Caco-2 (cell line): ENCODE data around the gene FOXC1. TPM values are rescaled to one million over a fixed set of nuclear protein-coding genes. Genes with fewer than 3 reads are reported as not detected.

Experiments
- BruUV-seq: library from RNA; stranded (reverse); fragments of 400-500 nt; replicated peaks from 2 replicates; lab custom pipeline; 2021; lab: Mats Ljungman, UMichigan
- CTCF ChIA-PET: fragments of 300-600 bp; sonication (Branson Sonifier 250); formaldehyde crosslinking; loops from one replicate; lab custom pipeline; 2022; ENCODE audit warnings: antibody characterized with exemption; lab: Charles Lee
- POLR2A ChIA-PET: fragments of 300-600 bp; sonication (Branson Sonifier 250); formaldehyde crosslinking; loops from one replicate; lab custom pipeline; 2022; ENCODE audit warnings: antibody characterized with exemption; lab: Charles Lee
- DNase-seq, 2 experiments: peaks; one replicate each; pipeline versions ENCODE4 v3.0.0 to v3.0.0-alpha.2; 2020 to 2022
- H3K27me3 ChIP-seq: replicated peaks from 2 replicates; pipeline ENCODE4 v1.6.0; 2011; ENCODE audit warnings: low read length; ENCODE audit not compliant: control insufficient read depth, insufficient read depth
- H3K36me3 ChIP-seq: 2 replicates; pipeline ENCODE4 v1.5.1; 2011; ENCODE audit warnings: low read length; ENCODE audit not compliant: control insufficient read depth, insufficient read depth
- H3K4me1 ChIP-seq: fragments of 250-450 bp; sonication (Bioruptor Pico); 2 replicates; pipeline ENCODE4 v1.5.1; 2020; ENCODE audit warnings: mild to moderate bottlenecking
- H3K4me3 ChIP-seq: 2 replicates; pipeline ENCODE4 v1.5.1; 2011; ENCODE audit warnings: low read depth, mild to moderate bottlenecking, control low read depth, low read length
- H3K9me3 ChIP-seq: fragments of 250-450 bp; sonication (Bioruptor Pico); 2 replicates; pipeline ENCODE4 v1.5.1; 2020; ENCODE audit warnings: mild to moderate bottlenecking, moderate library complexity
- H3K27ac Mint-ChIP-seq: one replicate; pipeline ENCODE4 v1.8.0; 2022; ENCODE audit warnings: mixed read lengths; ENCODE audit not compliant: unreplicated experiment
- H3K27me3 Mint-ChIP-seq: one replicate; pipeline ENCODE4 v1.8.0; 2022; ENCODE audit warnings: mixed read lengths; ENCODE audit not compliant: insufficient read depth, unreplicated experiment
- H3K36me3 Mint-ChIP-seq: one replicate; pipeline ENCODE4 v1.8.0; 2022; ENCODE audit warnings: mild to moderate bottlenecking, mixed read lengths; ENCODE audit not compliant: insufficient read depth, unreplicated experiment
- H3K4me1 Mint-ChIP-seq: one replicate; pipeline ENCODE4 v1.8.0; 2022; ENCODE audit warnings: low read depth, mixed read lengths; ENCODE audit not compliant: unreplicated experiment
- H3K4me3 Mint-ChIP-seq: one replicate; pipeline ENCODE4 v1.8.0; 2022; ENCODE audit warnings: mild to moderate bottlenecking, moderate library complexity, mixed read lengths; ENCODE audit not compliant: unreplicated experiment
- H3K9me3 Mint-ChIP-seq: one replicate; pipeline ENCODE4 v1.8.0; 2022; ENCODE audit warnings: mixed read lengths; ENCODE audit not compliant: unreplicated experiment
- intact Hi-C: fragments of 100-400 bp; cut with micrococcal nuclease; formaldehyde crosslinking; loops from one replicate; pipeline ENCODE4 v1.10.0; 2022; ENCODE audit not compliant: unreplicated experiment
- total RNA-seq: library from RNA; stranded (reverse); gene quantifications from 2 replicates; pipeline ENCODE4 v1.2.3, GENCODE V29; 2022
- TF ChIP-seq, protein P1 (sequence below), 2 experiments: fragments of 200-600 bp in 1 of 2; IDR thresholded peaks; 1 replicate in 1 of 2; 2 replicates in 1 of 2; pipeline versions ENCODE4 v1.5.1 to v1.8.0; 2011 to 2022; ENCODE audit warnings: antibody characterized with exemption in 1 of 2, control low read depth in 1 of 2, inconsistent platforms in 1 of 2, low read depth in 1 of 2, low read length in 1 of 2, mild to moderate bottlenecking in 1 of 2, moderate library complexity in 1 of 2; ENCODE audit not compliant: insufficient read depth in 1 of 2, severe bottlenecking in 1 of 2, unreplicated experiment in 1 of 2

FOXC1 gene
- total RNA-seq, 1 experiment from 2014 or later: 6.8 TPM

DNA sequence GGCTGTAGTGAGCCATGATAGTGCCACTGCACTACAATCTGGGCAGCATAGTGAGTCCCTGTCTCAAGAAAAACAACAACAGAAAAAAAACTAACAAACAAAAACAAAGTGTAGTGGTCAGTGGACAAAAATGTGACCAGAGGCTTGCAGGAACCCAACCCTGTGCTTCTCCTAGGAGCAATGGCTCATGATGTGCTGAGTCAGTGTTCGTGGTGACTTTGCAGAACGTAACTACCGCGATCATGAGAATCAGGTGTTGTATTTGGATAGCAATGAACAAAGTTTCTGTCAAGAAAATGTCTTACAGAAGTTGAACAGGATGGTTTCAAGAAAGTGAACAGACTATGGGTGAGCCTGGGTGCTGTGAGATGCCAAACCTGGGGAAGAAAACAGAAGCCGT is 18.5 kb upstream of the FOXC1 start:
- no TSS peak for BruUV-seq
- Histone ChIP-seq H3K4me1 (peaks cover 12% of the 10 kb centered on the region), H3K4me3 (no peak overlapping the region), H3K27me3 (no peaks in the 10 kb centered on the region), H3K9me3 (no peaks in the 10 kb centered on the region), H3K36me3 (no peaks in the 10 kb centered on the region)
- TF ChIP-seq, protein P1, sequence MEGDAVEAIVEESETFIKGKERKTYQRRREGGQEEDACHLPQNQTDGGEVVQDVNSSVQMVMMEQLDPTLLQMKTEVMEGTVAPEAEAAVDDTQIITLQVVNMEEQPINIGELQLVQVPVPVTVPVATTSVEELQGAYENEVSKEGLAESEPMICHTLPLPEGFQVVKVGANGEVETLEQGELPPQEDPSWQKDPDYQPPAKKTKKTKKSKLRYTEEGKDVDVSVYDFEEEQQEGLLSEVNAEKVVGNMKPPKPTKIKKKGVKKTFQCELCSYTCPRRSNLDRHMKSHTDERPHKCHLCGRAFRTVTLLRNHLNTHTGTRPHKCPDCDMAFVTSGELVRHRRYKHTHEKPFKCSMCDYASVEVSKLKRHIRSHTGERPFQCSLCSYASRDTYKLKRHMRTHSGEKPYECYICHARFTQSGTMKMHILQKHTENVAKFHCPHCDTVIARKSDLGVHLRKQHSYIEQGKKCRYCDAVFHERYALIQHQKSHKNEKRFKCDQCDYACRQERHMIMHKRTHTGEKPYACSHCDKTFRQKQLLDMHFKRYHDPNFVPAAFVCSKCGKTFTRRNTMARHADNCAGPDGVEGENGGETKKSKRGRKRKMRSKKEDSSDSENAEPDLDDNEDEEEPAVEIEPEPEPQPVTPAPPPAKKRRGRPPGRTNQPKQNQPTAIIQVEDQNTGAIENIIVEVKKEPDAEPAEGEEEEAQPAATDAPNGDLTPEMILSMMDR (IDR thresholded peaks at IDR 0.05; ENCODE audit: insufficient read depth in 1 of 2, low read depth in 1 of 2, low read length in 1 of 2, severe bottlenecking in 1 of 2, unreplicated experiment in 1 of 2): no peak
- Mint-ChIP-seq H3K9me3 (peaks cover 9% of the 10 kb centered on the region), H3K4me3 (no peak overlapping the region), H3K27me3 (peaks cover 5% of the 10 kb centered on the region), H3K27ac (no peak overlapping the region), H3K36me3 (no peaks in the 10 kb centered on the region), H3K4me1 (peaks cover 13% of the 10 kb centered on the region)
- intact Hi-C loops: no loop called here
- ChIA-PET CTCF (no interaction called here), POLR2A (no interaction called here)
- DNase-seq: no peak

DNA sequence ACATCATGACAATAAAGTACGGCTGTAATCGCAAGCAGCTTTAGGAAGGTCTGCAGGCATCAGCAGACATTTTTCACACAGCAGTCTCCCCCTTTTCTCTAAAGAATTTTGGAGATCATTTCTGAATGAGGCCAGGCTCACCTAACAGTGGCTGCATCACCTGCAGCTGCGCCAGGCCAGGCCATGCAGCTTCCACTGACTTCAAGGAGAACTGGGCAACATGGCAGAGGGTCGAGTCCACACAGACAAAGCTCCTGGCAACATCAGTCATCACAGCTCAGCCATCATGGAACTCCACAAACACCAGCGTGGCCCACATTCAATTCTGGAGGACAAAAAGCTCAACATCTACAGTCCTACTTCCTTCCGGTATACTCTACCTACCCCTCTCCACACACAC is 17.8 kb upstream of the FOXC1 start:
- no peak for DNase-seq
- Histone ChIP-seq H3K27me3 (no peaks in the 10 kb centered on the region), H3K4me1 (peaks cover 19% of the 10 kb centered on the region), H3K9me3 (no peaks in the 10 kb centered on the region), H3K36me3 (no peaks in the 10 kb centered on the region), H3K4me3 (no peak overlapping the region)
- BruUV-seq: no TSS peak
- Mint-ChIP-seq H3K27ac (no peak overlapping the region), H3K4me1 (peaks cover 16% of the 10 kb centered on the region), H3K9me3 (peaks cover 9% of the 10 kb centered on the region), H3K36me3 (no peaks in the 10 kb centered on the region), H3K27me3 (peaks cover 5% of the 10 kb centered on the region), H3K4me3 (no peak overlapping the region)
- POLR2A ChIA-PET: no interaction called here
- CTCF ChIA-PET: interaction anchor here (0.6 kb wide), 1 partner anchor 155 kb away, joined by 3 read pairs; no protein-coding TSS in a partner anchor
- intact Hi-C loops: no loop called here
- TF ChIP-seq, protein P1 (IDR thresholded peaks at IDR 0.05; ENCODE audit: insufficient read depth in 1 of 2, low read depth in 1 of 2, low read length in 1 of 2, severe bottlenecking in 1 of 2, unreplicated experiment in 1 of 2): no peak

DNA sequence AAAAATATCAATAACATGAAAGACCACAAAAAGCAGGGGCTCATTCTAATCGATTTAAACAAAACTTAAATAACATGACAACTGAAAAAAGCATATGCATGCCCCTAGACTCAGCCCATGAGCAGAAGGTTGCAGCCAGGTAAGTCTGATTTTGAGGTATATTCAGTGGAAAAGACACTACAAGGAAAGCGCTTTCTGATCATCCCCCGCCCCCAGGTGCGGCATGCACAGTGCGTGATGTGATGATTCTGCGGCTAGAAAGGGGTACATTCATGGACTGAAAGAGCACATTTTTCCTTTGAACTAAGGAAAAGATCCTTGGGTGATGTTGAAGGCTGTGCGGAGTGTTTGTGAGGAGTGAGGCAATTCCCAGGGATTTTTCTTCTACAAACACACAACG is 16.9 kb upstream of the FOXC1 start:
- BruUV-seq: no TSS peak
- Histone ChIP-seq H3K27me3 (no peaks in the 10 kb centered on the region), H3K4me1 (peaks cover 28% of the 10 kb centered on the region), H3K4me3 (no peak overlapping the region), H3K9me3 (no peaks in the 10 kb centered on the region), H3K36me3 (no peaks in the 10 kb centered on the region)
- Mint-ChIP-seq H3K27me3 (peaks cover 5% of the 10 kb centered on the region), H3K27ac (no peak overlapping the region), H3K4me1 (peaks cover 25% of the 10 kb centered on the region), H3K9me3 (peaks cover 9% of the 10 kb centered on the region), H3K36me3 (peaks cover 4% of the 10 kb centered on the region), H3K4me3 (no peak overlapping the region)
- no peak for DNase-seq
- ChIA-PET POLR2A (no interaction called here), CTCF (no interaction called here)
- TF ChIP-seq, protein P1 (IDR thresholded peaks at IDR 0.05; ENCODE audit: insufficient read depth in 1 of 2, low read depth in 1 of 2, low read length in 1 of 2, severe bottlenecking in 1 of 2, unreplicated experiment in 1 of 2): no peak
- intact Hi-C loops: no loop called here
